GM12878 (cell line): ENCODE data around the gene MDFI. TPM values are rescaled to one million over a fixed set of nuclear protein-coding genes. Genes with fewer than 3 reads are reported as not detected.

Experiments
- ATAC-seq: fragments of 200-7000 bp; cut with Tn5 transposase; 3 replicates; pipeline ENCODE4 v1.9.1; 2020; ENCODE audit warnings: mild to moderate bottlenecking, moderate library complexity
- BruUV-seq: library from RNA; stranded (reverse); fragments of 400-500 nt; replicated peaks from 2 replicates; lab custom pipeline; 2021; lab: Mats Ljungman, UMichigan
- CTCF ChIA-PET: fragments of 300-600 bp; sonication (Branson Sonifier 250); formaldehyde crosslinking; extraction: SDS; loops from one replicate; lab custom pipeline; 2021; ENCODE audit warnings: inconsistent platforms; lab: Yijun Ruan, JAX
- POLR2A ChIA-PET: fragments of 350-600 bp; formaldehyde crosslinking; extraction: SDS; loops from one replicate; lab custom pipeline; 2021; ENCODE audit warnings: inconsistent platforms; lab: Charles Lee
- RAD21 ChIA-PET: fragments of 300-600 bp; sonication (Branson Sonifier 250); formaldehyde crosslinking; loops from one replicate; lab custom pipeline; 2023; ENCODE audit warnings: antibody characterized with exemption; ENCODE audit not compliant: unreplicated experiment; lab: Charles Lee
- SMC1A ChIA-PET: fragments of 300-600 bp; sonication (Branson Sonifier 250); formaldehyde crosslinking; loops from one replicate; lab custom pipeline; 2023; ENCODE audit not compliant: unreplicated experiment, uncharacterized antibody; lab: Charles Lee
- DNase-seq: peaks from one replicate; pipeline ENCODE4 v3.0.0-alpha.2; 2011; ENCODE audit warnings: low read depth, low spot score
- FAIRE-seq: peaks from 3 replicates; lab custom pipeline; 2011; peaks lifted over from hg19 to GRCh38; lab: Jason Lieb, UNC
- H2AFZ ChIP-seq: 2 replicates; pipeline ENCODE4 v1.6.0; 2011; ENCODE audit warnings: low read depth, low read length, control low read depth; ENCODE audit not compliant: control insufficient read depth
- H3K27ac ChIP-seq: 2 replicates; pipeline ENCODE4 v1.5.1; 2011; ENCODE audit warnings: control low read depth; ENCODE audit not compliant: control insufficient read depth, insufficient read depth
- H3K27me3 ChIP-seq, 2 experiments: replicated peaks in 1 of 2; 2 replicates each; pipeline versions ENCODE4 v1.6.0 to v1.6.1; 2011; ENCODE audit warnings: low read length in 1 of 2; ENCODE audit not compliant: control insufficient read depth in 2 of 2, insufficient read depth in 2 of 2
- H3K36me3 ChIP-seq, 2 experiments: 2 replicates each; pipeline ENCODE4 v1.5.1; 2011; ENCODE audit warnings: low read length in 1 of 2; ENCODE audit not compliant: control insufficient read depth in 2 of 2, insufficient read depth in 2 of 2
- H3K4me1 ChIP-seq: 2 replicates; pipeline ENCODE4 v1.6.1; 2011; ENCODE audit warnings: mild to moderate bottlenecking, low read length, moderate library complexity, mixed read lengths; ENCODE audit not compliant: control insufficient read depth, insufficient read depth
- H3K4me2 ChIP-seq: 2 replicates; pipeline ENCODE4 v1.6.0; 2011; ENCODE audit warnings: control low read depth; ENCODE audit not compliant: control insufficient read depth, insufficient read depth
- H3K4me3 ChIP-seq: fragments of 200-600 bp; sonication (generic); 2 replicates; pipeline ENCODE4 v1.5.1; 2016
- H3K79me2 ChIP-seq: 2 replicates; pipeline ENCODE4 v1.6.0; 2011; ENCODE audit warnings: low read length; ENCODE audit not compliant: control insufficient read depth, insufficient read depth
- H3K9ac ChIP-seq: 2 replicates; pipeline ENCODE4 v1.8.0; 2011; ENCODE audit warnings: low read length, control low read depth, mixed read lengths; ENCODE audit not compliant: control insufficient read depth, insufficient read depth
- H3K9me3 ChIP-seq: replicated peaks from 3 replicates; pipeline ENCODE4 v1.5.1; 2011; ENCODE audit warnings: mild to moderate bottlenecking, low read length; ENCODE audit not compliant: control insufficient read depth, insufficient read depth
- H4K20me1 ChIP-seq: 2 replicates; pipeline ENCODE4 v1.6.0; 2011; ENCODE audit not compliant: control insufficient read depth, insufficient read depth
- BHLHE40 ChIP-seq, 2 experiments: fragments of 450-650 bp in 1 of 2; IDR thresholded peaks; 2 replicates each; pipeline ENCODE4 v1.6.1; 2011 to 2017; ENCODE audit warnings: low read depth in 2 of 2, borderline replicate concordance in 1 of 2, improper control_type of control experiment in 1 of 2, low read length in 1 of 2, mild to moderate bottlenecking in 1 of 2
- CEBPB ChIP-seq, 2 experiments: fragments of 150-350 bp in 1 of 2; IDR thresholded peaks; 2 replicates each; pipeline ENCODE4 v1.6.1; 2012 to 2014; ENCODE audit warnings: low read depth in 2 of 2, low read length in 2 of 2, borderline replicate concordance in 1 of 2, inconsistent platforms in 1 of 2
- CHD4 ChIP-seq: fragments of 200-600 bp; sonication (generic); IDR thresholded peaks from 2 replicates; pipeline ENCODE4 v1.6.1; 2016; ENCODE audit warnings: mild to moderate bottlenecking
- FOXK2 ChIP-seq: fragments of 450-650 bp; IDR thresholded peaks from 2 replicates; pipeline ENCODE4 v1.6.1; 2017; ENCODE audit warnings: mild to moderate bottlenecking, moderate library complexity
- HDAC6 ChIP-seq: fragments of 200-600 bp; sonication (generic); IDR thresholded peaks from one replicate; pipeline ENCODE4 v1.8.0; 2017; ENCODE audit warnings: antibody characterized with exemption; ENCODE audit not compliant: unreplicated experiment
- IRF3 ChIP-seq: fragments of 450-650 bp; IDR thresholded peaks from 2 replicates; pipeline ENCODE4 v1.6.1; 2014; ENCODE audit warnings: mild to moderate bottlenecking
- NR2C1 ChIP-seq: fragments of 450-650 bp; IDR thresholded peaks from 2 replicates; pipeline ENCODE4 v1.6.1; 2017; ENCODE audit warnings: antibody characterized with exemption, mild to moderate bottlenecking, moderate library complexity
- RAD51 ChIP-seq: fragments of 450-650 bp; IDR thresholded peaks from 2 replicates; pipeline ENCODE4 v1.6.1; 2016; ENCODE audit warnings: moderate library complexity, mild to moderate bottlenecking, inconsistent platforms
- YBX1 ChIP-seq: fragments of 450-650 bp; IDR thresholded peaks from 2 replicates; pipeline ENCODE4 v1.6.1; 2016; ENCODE audit warnings: antibody characterized with exemption
- ZNF207 ChIP-seq: fragments of 450-650 bp; IDR thresholded peaks from 2 replicates; pipeline ENCODE4 v1.6.1; 2014; ENCODE audit warnings: antibody characterized with exemption, mild to moderate bottlenecking, borderline replicate concordance
- ZNF24 ChIP-seq: fragments of 450-650 bp; IDR thresholded peaks from 2 replicates; pipeline ENCODE4 v1.6.1; 2017; ENCODE audit warnings: antibody characterized with exemption, mild to moderate bottlenecking
- WGBS: methylation state at CpG from one replicate; pipeline ENCODE4 v1.1.6; 2016; ENCODE audit warnings: low lambda C conversion rate; ENCODE audit not compliant: insufficient replicate concordance, insufficient coverage; ENCODE audit errors: missing lambda C conversion rate; 5-methylcytosine and 5-hydroxymethylcytosine counted together
- in situ Hi-C: fragments of 300-500 bp; cut with MboI; formaldehyde crosslinking; loops from 9 replicates; pipeline ENCODE4 v1.14.3; 2018; ENCODE audit warnings: mixed read lengths
- intact Hi-C: fragments of 100-400 bp; cut with micrococcal nuclease; formaldehyde crosslinking; loops from one replicate; pipeline ENCODE4 v1.14.2; 2022; ENCODE audit not compliant: unreplicated experiment
- polyA plus RNA-seq, 11 experiments: library from polyadenylated mRNA; depleted of rRNA in 4 of 11; unstranded in 6 of 11; stranded (reverse) in 5 of 11; fragments of >200 nt; fragmentation: Nextera tagmentation in 4 of 11; fragmentation: Illumina TruSeq in 1 of 11; extraction: Ambion mirVana in 4 of 11; extraction: Trizol in 1 of 11; gene quantifications; 1 replicate in 1 of 11; 2 replicates in 10 of 11; pipeline versions ENCODE4 v1.2.1 to v1.2.3, GENCODE V29; 2011 to 2016; ENCODE audit warnings: inconsistent platforms in 2 of 11, missing spikeins in 2 of 11, low read depth in 1 of 11
- total RNA-seq, 4 experiments: library from RNA; depleted of rRNA in 3 of 4; stranded (reverse); fragments of >200 nt in 3 of 4; fragmentation: Illumina TruSeq in 1 of 4; extraction: Trizol in 1 of 4; gene quantifications; 2 replicates each; pipeline versions ENCODE4 v1.2.1 to v1.2.3, GENCODE V29; 2013 to 2021

The MDFI gene
- total and polyA plus RNA-seq, 10 of the 15 experiments (the other 5 are each of a cell fraction or from before 2014, with no cell fraction given) = not detected

- WGBS = 5% methylated on average over 5 of the region's 5 CpGs
- intact Hi-C loops = no loop called here
- Histone ChIP-seq H2AFZ (no peak overlapping the region), H3K4me2 (no peak overlapping the region)
- no peak for FAIRE-seq
- RAD21 ChIA-PET = no interaction called here
- BruUV-seq = no TSS peak
- TF ChIP-seq ZNF207 = no peak
- TF ChIP-seq YBX1 = no peak
- no peak for TF ChIP-seq ZNF24
- no peak for TF ChIP-seq FOXK2
- no peak for TF ChIP-seq CEBPB (IDR thresholded peaks at IDR 0.05; ENCODE audit: borderline replicate concordance in 1 of 2, low read depth in 2 of 2, low read length in 2 of 2)
- no peak for TF ChIP-seq HDAC6
- TF ChIP-seq RAD51 = no peak
- no peak for TF ChIP-seq IRF3
- TF ChIP-seq CHD4 = no peak
- TF ChIP-seq BHLHE40 (IDR thresholded peaks at IDR 0.05; ENCODE audit: borderline replicate concordance in 1 of 2, low read depth in 2 of 2, low read length in 1 of 2) = no peak
- TF ChIP-seq NR2C1 = no peak
- TF ChIP-seq, all 136 proteins: peak for 0
- peaks cover 0 to 2% of the 10 kb centered on the region in 2 experiments; a peak in 2 of 4 replicates for H3K27me3 ChIP-seq
- no peaks in the 10 kb centered on the region for H3K79me2 ChIP-seq
- ChIA-PET POLR2A (no interaction called here), SMC1A (no interaction called here), CTCF (no interaction called here)
- in situ Hi-C loops = no loop called here
- DNase-seq (no peak), ATAC-seq (no peak)
- H3K4me1 ChIP-seq = no peaks in the 10 kb centered on the region
- H3K36me3 ChIP-seq = no peaks in the 10 kb centered on the region
- no peak overlapping the region for H3K4me3 ChIP-seq
- no peak overlapping the region for H3K9ac ChIP-seq
- no peaks in the 10 kb centered on the region for H4K20me1 ChIP-seq
- H3K9me3 ChIP-seq = no peaks in the 10 kb centered on the region
- H3K27ac ChIP-seq = no peak overlapping the region
Observed at GRCh38 chr6:41654151-41654697, 16.0 kb downstream of the MDFI start.
